Measurements from ENCODE around the gene CCNJ. TPM values are rescaled to one million over a fixed set of nuclear protein-coding genes. Genes with fewer than 3 reads are reported as not detected.

The CCNJ gene
- total and polyA plus RNA-seq, 2 experiments from 2014 or later, result 14.7 to 19.2 TPM

DNA sequence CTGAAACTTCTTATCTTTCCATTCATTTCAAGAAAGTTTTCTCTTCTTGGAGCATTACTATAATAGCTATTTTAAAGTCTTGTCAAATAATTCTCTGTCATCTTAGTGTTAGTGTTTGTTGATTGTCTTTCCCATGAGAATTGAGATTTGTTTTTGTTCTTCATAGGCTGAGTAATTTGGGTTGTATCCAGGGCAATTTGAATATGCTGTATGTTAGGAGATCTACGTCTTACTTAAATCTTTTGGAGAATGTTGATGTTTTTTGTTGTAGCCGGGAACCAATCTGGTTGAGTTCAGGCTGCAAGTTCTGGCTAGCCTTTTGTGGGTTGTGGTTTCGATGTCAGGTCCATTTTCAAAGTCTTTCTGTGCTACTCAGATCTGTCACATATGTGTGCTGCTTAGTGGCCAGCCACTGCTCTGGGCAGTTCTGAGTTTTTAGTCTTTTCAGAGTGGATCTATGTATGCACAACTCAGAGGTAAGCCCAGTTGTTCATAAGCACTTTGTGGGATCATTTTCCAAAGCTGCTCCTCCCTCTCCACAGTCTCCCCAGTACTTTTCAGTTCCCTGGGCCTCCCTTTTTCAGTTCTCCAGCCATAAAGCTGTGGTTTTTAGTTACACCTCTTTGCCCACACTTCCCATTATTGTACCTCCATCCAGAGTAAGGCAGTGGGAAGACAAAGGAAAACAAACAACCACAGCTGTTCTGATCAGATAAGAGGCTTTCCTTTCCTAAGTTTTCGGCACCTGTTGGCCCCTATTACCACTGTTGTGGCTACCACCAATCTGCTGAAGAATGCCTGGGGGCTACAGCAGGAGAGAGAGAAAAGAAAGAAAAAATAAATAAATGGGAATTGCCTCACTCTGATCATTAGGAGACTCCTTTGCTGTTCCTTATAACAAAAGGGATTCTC is 4.7 kb upstream of the CCNJ start:
- DNase-seq (ENCODE audit: low read depth in 1 of 2, low spot score in 1 of 2), result no peak
- Histone ChIP-seq H3K9me3 (ENCODE audit: low read depth) (no peaks in the 10 kb centered on the region), H3K4me3 (no peak overlapping the region), H3K4me1 (ENCODE audit: low read depth) (no peaks in the 10 kb centered on the region), H3K36me3 (no peaks in the 10 kb centered on the region), H3K27me3 (no peaks in the 10 kb centered on the region), H3K27ac (no peak overlapping the region)
- TF ChIP-seq, protein P1, sequence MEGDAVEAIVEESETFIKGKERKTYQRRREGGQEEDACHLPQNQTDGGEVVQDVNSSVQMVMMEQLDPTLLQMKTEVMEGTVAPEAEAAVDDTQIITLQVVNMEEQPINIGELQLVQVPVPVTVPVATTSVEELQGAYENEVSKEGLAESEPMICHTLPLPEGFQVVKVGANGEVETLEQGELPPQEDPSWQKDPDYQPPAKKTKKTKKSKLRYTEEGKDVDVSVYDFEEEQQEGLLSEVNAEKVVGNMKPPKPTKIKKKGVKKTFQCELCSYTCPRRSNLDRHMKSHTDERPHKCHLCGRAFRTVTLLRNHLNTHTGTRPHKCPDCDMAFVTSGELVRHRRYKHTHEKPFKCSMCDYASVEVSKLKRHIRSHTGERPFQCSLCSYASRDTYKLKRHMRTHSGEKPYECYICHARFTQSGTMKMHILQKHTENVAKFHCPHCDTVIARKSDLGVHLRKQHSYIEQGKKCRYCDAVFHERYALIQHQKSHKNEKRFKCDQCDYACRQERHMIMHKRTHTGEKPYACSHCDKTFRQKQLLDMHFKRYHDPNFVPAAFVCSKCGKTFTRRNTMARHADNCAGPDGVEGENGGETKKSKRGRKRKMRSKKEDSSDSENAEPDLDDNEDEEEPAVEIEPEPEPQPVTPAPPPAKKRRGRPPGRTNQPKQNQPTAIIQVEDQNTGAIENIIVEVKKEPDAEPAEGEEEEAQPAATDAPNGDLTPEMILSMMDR (IDR thresholded peaks at IDR 0.05; ENCODE audit: low read depth, low read length), result no peak

DNA sequence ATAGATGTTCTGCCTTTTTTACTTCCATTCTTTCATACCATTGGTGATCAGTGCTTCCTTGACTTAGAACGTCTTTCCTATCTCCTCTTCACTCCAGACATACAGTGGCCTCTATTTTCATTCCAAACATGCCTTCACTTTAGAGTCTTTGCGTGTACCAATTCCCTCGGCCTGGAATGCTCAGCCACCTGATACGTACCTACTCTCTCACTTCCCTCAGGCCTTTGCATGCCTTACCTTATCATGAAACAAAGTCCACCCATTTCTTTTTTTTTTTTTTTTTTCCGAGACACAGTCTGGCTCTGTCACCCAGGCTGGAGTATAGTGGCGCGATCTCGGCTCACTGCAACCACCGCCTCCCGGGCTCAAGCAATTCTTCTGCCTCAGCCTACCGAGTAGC is 2.2 kb upstream of the CCNJ start:
- TF ChIP-seq, protein P1 (IDR thresholded peaks at IDR 0.05; ENCODE audit: low read depth, low read length), result no peak
- DNase-seq (ENCODE audit: low read depth in 1 of 2, low spot score in 1 of 2), result no peak
- no peak overlapping the region for H3K27ac ChIP-seq
- no peak overlapping the region for H3K4me3 ChIP-seq
- H3K27me3 ChIP-seq, result no peaks in the 10 kb centered on the region
- no peaks in the 10 kb centered on the region for H3K36me3 ChIP-seq
- peaks cover 11% of the 10 kb centered on the region for H3K4me1 ChIP-seq (ENCODE audit: low read depth)
- H3K9me3 ChIP-seq (ENCODE audit: low read depth), result no peaks in the 10 kb centered on the region

DNA sequence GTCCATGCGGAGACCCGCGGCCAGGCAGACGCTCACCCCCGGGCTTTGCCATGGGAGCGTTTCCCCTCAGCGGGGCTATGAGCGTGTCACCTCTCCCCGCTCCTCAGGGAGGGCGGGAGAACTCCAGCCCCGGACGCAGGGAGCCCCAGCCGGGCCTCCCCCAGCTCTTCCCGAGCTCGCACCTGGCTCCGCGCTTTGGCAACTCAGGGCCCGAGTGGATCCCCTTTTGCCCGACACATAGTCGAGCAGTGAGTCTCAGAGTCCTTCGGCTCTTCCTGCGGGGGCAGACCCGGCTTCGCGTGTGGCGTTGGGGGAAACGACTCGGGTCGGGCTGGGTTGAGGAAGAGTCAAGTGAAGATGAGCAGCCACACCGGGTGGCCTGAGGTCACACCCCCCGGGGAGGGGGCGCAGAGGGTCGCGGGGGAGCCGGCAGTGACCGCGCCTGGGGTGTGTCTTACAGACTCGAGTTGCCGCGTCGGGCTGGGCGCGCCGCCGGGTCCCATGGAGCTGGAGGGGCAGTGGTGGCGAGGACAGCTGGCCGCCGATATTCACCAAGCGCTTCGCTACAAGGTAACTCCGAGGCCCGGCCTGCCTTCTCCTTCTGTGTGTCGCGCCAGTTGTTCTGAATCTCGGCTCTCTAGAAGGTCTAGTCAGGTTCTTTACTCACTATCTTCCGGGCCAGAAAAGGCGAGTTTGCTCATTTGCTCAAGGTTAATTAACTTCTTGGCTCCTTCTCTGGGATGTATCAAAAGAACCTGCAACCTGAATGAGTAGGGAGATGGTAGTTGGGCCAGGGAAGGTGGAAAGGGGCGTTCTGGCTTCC is 721 bp downstream of the CCNJ start:
- H3K4me1 ChIP-seq (ENCODE audit: low read depth), result peaks cover 11% of the 10 kb centered on the region
- no peaks in the 10 kb centered on the region for H3K36me3 ChIP-seq
- H3K27me3 ChIP-seq, result no peaks in the 10 kb centered on the region
- H3K9me3 ChIP-seq (ENCODE audit: low read depth), result no peaks in the 10 kb centered on the region
- TF ChIP-seq, protein P1 (IDR thresholded peaks at IDR 0.05; ENCODE audit: low read depth, low read length), result no peak
- peak overlapping the region; percentile 88 for H3K27ac ChIP-seq
- peak overlapping the region; percentile 54 for H3K4me3 ChIP-seq
- DNase-seq (ENCODE audit: low read depth in 1 of 2, low spot score in 1 of 2), result peak; percentile 40 to 79

DNA sequence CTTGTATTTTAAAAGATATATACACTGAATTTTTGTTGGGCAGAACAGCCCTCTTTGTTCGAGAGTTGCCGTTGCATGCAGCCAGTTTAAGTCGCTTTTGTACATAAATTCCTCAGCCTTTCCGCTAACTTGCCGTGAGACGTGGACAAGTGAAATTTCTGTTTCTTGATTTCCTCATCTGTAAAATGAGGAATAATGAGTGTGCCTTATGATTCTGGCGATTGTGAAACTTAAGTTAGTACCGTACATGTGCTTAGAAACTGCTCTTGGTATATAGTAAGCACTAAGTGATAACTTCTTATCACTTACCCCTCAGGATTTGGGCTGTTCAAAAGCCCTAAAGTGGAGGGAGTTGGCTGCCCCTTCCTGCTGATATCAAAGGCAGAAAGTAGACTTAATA is 1.4 kb downstream of the CCNJ start:
- peak overlapping the region; percentile 54 for H3K4me3 ChIP-seq
- peaks cover 11% of the 10 kb centered on the region for H3K4me1 ChIP-seq (ENCODE audit: low read depth)
- peak in 1 of 2 donors; percentile 62 for DNase-seq (ENCODE audit: low read depth in 1 of 2, low spot score in 1 of 2)
- peak overlapping the region; percentile 88 for H3K27ac ChIP-seq
- no peaks in the 10 kb centered on the region for H3K27me3 ChIP-seq
- H3K36me3 ChIP-seq, result no peaks in the 10 kb centered on the region
- TF ChIP-seq, protein P1 (IDR thresholded peaks at IDR 0.05; ENCODE audit: low read depth, low read length), result no peak
- H3K9me3 ChIP-seq (ENCODE audit: low read depth), result no peaks in the 10 kb centered on the region

DNA sequence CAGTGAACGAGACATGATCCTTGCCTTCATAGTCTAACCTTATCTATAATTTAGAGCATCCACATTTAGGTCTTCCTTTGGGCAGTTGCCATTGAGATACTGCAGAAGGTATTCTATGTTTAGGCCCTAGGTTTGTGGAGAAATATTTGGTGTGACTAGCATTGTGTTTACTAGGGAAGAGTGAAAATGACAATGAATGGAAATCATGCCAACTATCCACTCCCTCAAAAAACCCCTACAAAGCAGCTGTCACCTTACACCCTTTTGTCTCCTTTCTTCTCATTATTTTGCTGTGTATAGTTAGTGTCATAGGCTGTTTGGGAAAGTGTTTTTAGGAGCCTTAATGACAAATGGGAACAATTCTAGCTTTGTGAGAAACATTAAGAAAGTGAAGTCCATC is 3.2 kb downstream of the CCNJ start:
- DNase-seq (ENCODE audit: low read depth in 1 of 2, low spot score in 1 of 2), result no peak
- H3K27me3 ChIP-seq, result no peaks in the 10 kb centered on the region
- no peak overlapping the region for H3K4me3 ChIP-seq
- peaks cover 7% of the 10 kb centered on the region for H3K36me3 ChIP-seq
- no peaks in the 10 kb centered on the region for H3K9me3 ChIP-seq (ENCODE audit: low read depth)
- peaks cover 11% of the 10 kb centered on the region for H3K4me1 ChIP-seq (ENCODE audit: low read depth)
- H3K27ac ChIP-seq, result no peak overlapping the region
- TF ChIP-seq, protein P1 (IDR thresholded peaks at IDR 0.05; ENCODE audit: low read depth, low read length), result no peak

All from cardiac muscle cell (in vitro differentiated cells and primary cell).